ENCODE measurements around the gene SMTN. TPM values are rescaled to one million over a fixed set of nuclear protein-coding genes. Genes with fewer than 3 reads are reported as not detected.
"Not testable (repeated sequence)": the region's sequence is repeated elsewhere in the genome, so short reads cannot be mapped to it uniquely, and the experiment has no call there.

SMTN gene
- polyA plus RNA-seq, 1 experiment: 45.7 TPM

- Histone ChIP-seq H3K27me3 (ENCODE audit: control insufficient read depth, insufficient read depth, low read length) (no peaks in the 10 kb centered on the region), H3K36me3 (ENCODE audit: control insufficient read depth, insufficient read depth, low read length) (no peaks in the 10 kb centered on the region), H3K4me3 (ENCODE audit: low read depth, low read length) (no peak overlapping the region)
- ChIA-PET POLR2A (no interaction called here), CTCF (interaction anchor here (1.2 kb wide), 1 partner anchor 127 kb away, joined by 4 read pairs; no protein-coding TSS in a partner anchor)
- peak; percentile 49 for DNase-seq (ENCODE audit: low read depth)
- no peak for TF ChIP-seq CTCF (IDR thresholded peaks at IDR 0.05; ENCODE audit: insufficient read depth, low read depth, low read length)
Measured at GRCh38 chr22:31075961-31076360, 5.2 kb upstream of the SMTN start.

- no peak for TF ChIP-seq CTCF (IDR thresholded peaks at IDR 0.05; ENCODE audit: insufficient read depth, low read depth, low read length)
- DNase-seq (ENCODE audit: low read depth): no peak
- Histone ChIP-seq H3K4me3 (ENCODE audit: low read depth, low read length) (no peak overlapping the region), H3K27me3 (ENCODE audit: control insufficient read depth, insufficient read depth, low read length) (no peaks in the 10 kb centered on the region), H3K36me3 (ENCODE audit: control insufficient read depth, insufficient read depth, low read length) (no peaks in the 10 kb centered on the region)
- CTCF ChIA-PET: no interaction called here
- POLR2A ChIA-PET: no interaction called here
Measured at GRCh38 chr22:31077681-31078080, 3.4 kb upstream of the SMTN start.

GRCh38 chr22:31078389-31078788 is 2.7 kb upstream of the SMTN start:
- H3K27me3 ChIP-seq (ENCODE audit: control insufficient read depth, insufficient read depth, low read length); DNase-seq (ENCODE audit: low read depth); H3K36me3 ChIP-seq (ENCODE audit: control insufficient read depth, insufficient read depth, low read length); POLR2A ChIA-PET; H3K4me3 ChIP-seq (ENCODE audit: low read depth, low read length): not testable (repeated sequence)
- CTCF ChIA-PET: interaction anchor here (0.6 kb wide), 1 partner anchor 34 kb away, joined by 3 read pairs; no protein-coding TSS in a partner anchor

- Histone ChIP-seq H3K36me3 (ENCODE audit: control insufficient read depth, insufficient read depth, low read length) (no peaks in the 10 kb centered on the region), H3K4me3 (ENCODE audit: low read depth, low read length) (no peak overlapping the region), H3K27me3 (ENCODE audit: control insufficient read depth, insufficient read depth, low read length) (no peaks in the 10 kb centered on the region)
- DNase-seq (ENCODE audit: low read depth): no peak
- CTCF ChIA-PET: no interaction called here
- POLR2A ChIA-PET: no interaction called here
- no peak for TF ChIP-seq CTCF (IDR thresholded peaks at IDR 0.05; ENCODE audit: insufficient read depth, low read depth, low read length)
Measured at GRCh38 chr22:31079095-31079642, 1.9 kb upstream of the SMTN start.

GRCh38 chr22:31080164-31080847 is 812 bp upstream of the SMTN start:
- Histone ChIP-seq H3K27me3 (ENCODE audit: control insufficient read depth, insufficient read depth, low read length) (no peaks in the 10 kb centered on the region), H3K36me3 (ENCODE audit: control insufficient read depth, insufficient read depth, low read length) (no peaks in the 10 kb centered on the region), H3K4me3 (ENCODE audit: low read depth, low read length) (peak overlapping the region; percentile 63)
- POLR2A ChIA-PET: interaction anchor here (0.6 to 1.4 kb wide), 5 partner anchors 41 to 139 kb away, joined by 3 to 6 read pairs (median 4); partner anchors contain the start of gene MORC2
- DNase-seq (ENCODE audit: low read depth): no peak
- CTCF ChIA-PET: interaction anchor here (1.1 to 7.7 kb wide), 5 partner anchors 13 to 134 kb away, joined by 3 to 101 read pairs (median 29); partner anchors contain the start of genes MORC2 and TUG1
- no peak for TF ChIP-seq CTCF (IDR thresholded peaks at IDR 0.05; ENCODE audit: insufficient read depth, low read depth, low read length)

Measured in BJ (cell line).